ENCODE measurements around the gene ASRGL1. TPM values are rescaled to one million over a fixed set of nuclear protein-coding genes. Genes with fewer than 3 reads are reported as not detected.

The ASRGL1 gene
- total RNA-seq, 1 experiment from 2014 or later: 31.1 TPM

DNA sequence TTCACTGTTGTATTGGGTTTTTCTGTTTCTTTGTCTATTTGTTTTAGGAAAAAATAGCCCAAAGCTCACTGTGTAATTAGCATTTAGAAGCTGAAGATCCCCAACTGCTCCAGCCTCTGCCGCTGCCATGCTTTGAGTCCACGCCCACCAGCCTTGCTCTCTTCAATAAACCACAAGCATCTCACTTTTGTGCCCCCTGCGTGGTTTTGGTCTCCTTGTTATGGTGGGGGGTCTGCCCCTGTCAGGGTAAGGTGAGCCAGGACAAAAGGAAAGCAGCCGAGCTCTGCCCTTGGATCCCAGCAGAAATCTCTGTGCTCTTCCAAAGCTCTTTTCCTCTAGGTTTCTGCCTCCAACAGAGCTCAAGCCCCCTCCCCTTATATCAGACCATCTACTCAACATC is 85.8 kb downstream of the ASRGL1 start:
- no peak overlapping the region for H2AFZ ChIP-seq (ENCODE audit: low read length)
- H3K4me3 Mint-ChIP-seq: no peak overlapping the region
- no peak overlapping the region for H3K9ac ChIP-seq (ENCODE audit: extremely low read depth, insufficient read length, low read length)
- no peak overlapping the region for H2BK15ac ChIP-seq (ENCODE audit: low read depth, low read length)
- H3K14ac ChIP-seq (ENCODE audit: insufficient read depth, low read length): no peak overlapping the region
- H3K27me3 ChIP-seq (ENCODE audit: insufficient read depth, low read length): peaks cover 2% of the 10 kb centered on the region; the same call in 1 of the 2 replicates
- no peak overlapping the region for H2AK5ac ChIP-seq (ENCODE audit: insufficient read length, low read length)
- no peak overlapping the region for H4K5ac ChIP-seq (ENCODE audit: insufficient read length, low read depth, low read length)
- peaks cover 17 to 25% of the 10 kb centered on the region in 2 experiments for H3K4me1 Mint-ChIP-seq
- H3K9me3 Mint-ChIP-seq: no peaks in the 10 kb centered on the region
- no peaks in the 10 kb centered on the region for H3K36me3 Mint-ChIP-seq (ENCODE audit: insufficient read depth in 1 of 3, low read depth in 3 of 3)
- no peak overlapping the region for H3K27ac Mint-ChIP-seq
- TF ChIP-seq, protein P1, sequence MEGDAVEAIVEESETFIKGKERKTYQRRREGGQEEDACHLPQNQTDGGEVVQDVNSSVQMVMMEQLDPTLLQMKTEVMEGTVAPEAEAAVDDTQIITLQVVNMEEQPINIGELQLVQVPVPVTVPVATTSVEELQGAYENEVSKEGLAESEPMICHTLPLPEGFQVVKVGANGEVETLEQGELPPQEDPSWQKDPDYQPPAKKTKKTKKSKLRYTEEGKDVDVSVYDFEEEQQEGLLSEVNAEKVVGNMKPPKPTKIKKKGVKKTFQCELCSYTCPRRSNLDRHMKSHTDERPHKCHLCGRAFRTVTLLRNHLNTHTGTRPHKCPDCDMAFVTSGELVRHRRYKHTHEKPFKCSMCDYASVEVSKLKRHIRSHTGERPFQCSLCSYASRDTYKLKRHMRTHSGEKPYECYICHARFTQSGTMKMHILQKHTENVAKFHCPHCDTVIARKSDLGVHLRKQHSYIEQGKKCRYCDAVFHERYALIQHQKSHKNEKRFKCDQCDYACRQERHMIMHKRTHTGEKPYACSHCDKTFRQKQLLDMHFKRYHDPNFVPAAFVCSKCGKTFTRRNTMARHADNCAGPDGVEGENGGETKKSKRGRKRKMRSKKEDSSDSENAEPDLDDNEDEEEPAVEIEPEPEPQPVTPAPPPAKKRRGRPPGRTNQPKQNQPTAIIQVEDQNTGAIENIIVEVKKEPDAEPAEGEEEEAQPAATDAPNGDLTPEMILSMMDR (conservative IDR thresholded peaks at IDR 0.05): no peak
- no peak overlapping the region for H3K4me2 ChIP-seq (ENCODE audit: insufficient read depth, insufficient read length, low read length)
- no peak overlapping the region for H3K4ac ChIP-seq (ENCODE audit: low read depth, low read length)
- DNase-seq: no peak
- no peaks in the 10 kb centered on the region for H3K23me2 ChIP-seq (ENCODE audit: insufficient read length, low read depth, low read length, poor library complexity, severe bottlenecking)
- H3K9me3 ChIP-seq (ENCODE audit: control insufficient read depth, low read depth, low read length): no peaks in the 10 kb centered on the region
- no peak overlapping the region for H2BK20ac ChIP-seq (ENCODE audit: low read depth, low read length, poor library complexity, severe bottlenecking)
- no peaks in the 10 kb centered on the region for H3K79me1 ChIP-seq (ENCODE audit: insufficient read depth, low read depth, low read length, poor library complexity, severe bottlenecking)
- no peak overlapping the region for H3T11ph ChIP-seq (ENCODE audit: low read length)
- H3K27ac ChIP-seq (ENCODE audit: insufficient read length, low read depth, low read length): no peak overlapping the region
- no CpG with 5 or more reads among the region's 4 CpGs for WGBS (ENCODE audit: extremely low coverage, insufficient read length, low lambda C conversion rate)
- H2BK5ac ChIP-seq (ENCODE audit: insufficient read length, low read length): no peak overlapping the region
- no peaks in the 10 kb centered on the region for H3K79me2 ChIP-seq (ENCODE audit: insufficient read depth, low read length)
- no peak overlapping the region for H2BK120ac ChIP-seq (ENCODE audit: low read depth, low read length, poor library complexity, severe bottlenecking)
- H3K18ac ChIP-seq (ENCODE audit: insufficient read length, low read depth, low read length): no peak overlapping the region
- H2BK12ac ChIP-seq (ENCODE audit: insufficient read length, low read depth, low read length): no peak overlapping the region
- H3K4me1 ChIP-seq (ENCODE audit: insufficient read depth, low read length): 0 out of 2 replicates have a peak, but pooled peaks cover 3% of the 10 kb centered on the region
- no peak overlapping the region for H3K23ac ChIP-seq (ENCODE audit: insufficient read length, low read depth, low read length)
- H4K91ac ChIP-seq (ENCODE audit: insufficient read length, low read depth, low read length): no peak overlapping the region
- no peaks in the 10 kb centered on the region for H4K20me1 ChIP-seq (ENCODE audit: control insufficient read depth, insufficient read depth, insufficient read length)
- H3K27me3 Mint-ChIP-seq (ENCODE audit: low read depth): peaks cover 69% of the 10 kb centered on the region
- no peak overlapping the region for H4K8ac ChIP-seq (replicated peaks; ENCODE audit: insufficient read length, low read depth, low read length)
- no peak overlapping the region for H3K56ac ChIP-seq (ENCODE audit: insufficient read length, low read depth, low read length)
